GM12878 (cell line): ENCODE measurements around the gene DPY19L1. TPM values are rescaled to one million over a fixed set of nuclear protein-coding genes. Genes with fewer than 3 reads are reported as not detected.
A peak's percentile ranks its signal among the peaks of the same experiment; 100 is the strongest.
"Not testable (repeated sequence)": the region's sequence is repeated elsewhere in the genome, so short reads cannot be mapped to it uniquely, and the experiment has no call there.

Experiments used
- ATAC-seq: fragments of 200-7000 bp; cut with Tn5 transposase; 3 replicates; pipeline ENCODE4 v1.9.1; 2020; ENCODE audit warnings: mild to moderate bottlenecking, moderate library complexity
- BruUV-seq: library from RNA; stranded (reverse); fragments of 400-500 nt; replicated peaks from 2 replicates; lab custom pipeline; 2021; lab: Mats Ljungman, UMichigan
- CTCF ChIA-PET: fragments of 300-600 bp; sonication (Branson Sonifier 250); formaldehyde crosslinking; extraction: SDS; loops from one replicate; lab custom pipeline; 2021; ENCODE audit warnings: inconsistent platforms; lab: Yijun Ruan, JAX
- POLR2A ChIA-PET: fragments of 350-600 bp; formaldehyde crosslinking; extraction: SDS; loops from one replicate; lab custom pipeline; 2021; ENCODE audit warnings: inconsistent platforms; lab: Charles Lee
- RAD21 ChIA-PET: fragments of 300-600 bp; sonication (Branson Sonifier 250); formaldehyde crosslinking; loops from one replicate; lab custom pipeline; 2023; ENCODE audit warnings: antibody characterized with exemption; ENCODE audit not compliant: unreplicated experiment; lab: Charles Lee
- SMC1A ChIA-PET: fragments of 300-600 bp; sonication (Branson Sonifier 250); formaldehyde crosslinking; loops from one replicate; lab custom pipeline; 2023; ENCODE audit not compliant: unreplicated experiment, uncharacterized antibody; lab: Charles Lee
- DNase-seq: peaks from one replicate; pipeline ENCODE4 v3.0.0-alpha.2; 2011; ENCODE audit warnings: low read depth, low spot score
- FAIRE-seq: peaks from 3 replicates; lab custom pipeline; 2011; peaks lifted over from hg19 to GRCh38; lab: Jason Lieb, UNC
- H2AFZ ChIP-seq: 2 replicates; pipeline ENCODE4 v1.6.0; 2011; ENCODE audit warnings: low read depth, low read length, control low read depth; ENCODE audit not compliant: control insufficient read depth
- H3K27ac ChIP-seq: 2 replicates; pipeline ENCODE4 v1.5.1; 2011; ENCODE audit warnings: control low read depth; ENCODE audit not compliant: control insufficient read depth, insufficient read depth
- H3K27me3 ChIP-seq, 2 experiments: replicated peaks in 1 of 2; 2 replicates each; pipeline versions ENCODE4 v1.6.0 to v1.6.1; 2011; ENCODE audit warnings: low read length in 1 of 2; ENCODE audit not compliant: control insufficient read depth in 2 of 2, insufficient read depth in 2 of 2
- H3K36me3 ChIP-seq, 2 experiments: 2 replicates each; pipeline ENCODE4 v1.5.1; 2011; ENCODE audit warnings: low read length in 1 of 2; ENCODE audit not compliant: control insufficient read depth in 2 of 2, insufficient read depth in 2 of 2
- H3K4me1 ChIP-seq: 2 replicates; pipeline ENCODE4 v1.6.1; 2011; ENCODE audit warnings: mild to moderate bottlenecking, low read length, moderate library complexity, mixed read lengths; ENCODE audit not compliant: control insufficient read depth, insufficient read depth
- H3K4me2 ChIP-seq: 2 replicates; pipeline ENCODE4 v1.6.0; 2011; ENCODE audit warnings: control low read depth; ENCODE audit not compliant: control insufficient read depth, insufficient read depth
- H3K4me3 ChIP-seq: fragments of 200-600 bp; sonication (generic); 2 replicates; pipeline ENCODE4 v1.5.1; 2016
- H3K79me2 ChIP-seq: 2 replicates; pipeline ENCODE4 v1.6.0; 2011; ENCODE audit warnings: low read length; ENCODE audit not compliant: control insufficient read depth, insufficient read depth
- H3K9ac ChIP-seq: 2 replicates; pipeline ENCODE4 v1.8.0; 2011; ENCODE audit warnings: low read length, control low read depth, mixed read lengths; ENCODE audit not compliant: control insufficient read depth, insufficient read depth
- H3K9me3 ChIP-seq: replicated peaks from 3 replicates; pipeline ENCODE4 v1.5.1; 2011; ENCODE audit warnings: mild to moderate bottlenecking, low read length; ENCODE audit not compliant: control insufficient read depth, insufficient read depth
- H4K20me1 ChIP-seq: 2 replicates; pipeline ENCODE4 v1.6.0; 2011; ENCODE audit not compliant: control insufficient read depth, insufficient read depth
- WGBS: methylation state at CpG from one replicate; pipeline ENCODE4 v1.1.6; 2016; ENCODE audit warnings: low lambda C conversion rate; ENCODE audit not compliant: insufficient replicate concordance, insufficient coverage; ENCODE audit errors: missing lambda C conversion rate; 5-methylcytosine and 5-hydroxymethylcytosine counted together
- in situ Hi-C: fragments of 300-500 bp; cut with MboI; formaldehyde crosslinking; loops from 9 replicates; pipeline ENCODE4 v1.14.3; 2018; ENCODE audit warnings: mixed read lengths
- intact Hi-C: fragments of 100-400 bp; cut with micrococcal nuclease; formaldehyde crosslinking; loops from one replicate; pipeline ENCODE4 v1.14.2; 2022; ENCODE audit not compliant: unreplicated experiment
- polyA plus RNA-seq, 11 experiments: library from polyadenylated mRNA; depleted of rRNA in 4 of 11; unstranded in 6 of 11; stranded (reverse) in 5 of 11; fragments of >200 nt; fragmentation: Nextera tagmentation in 4 of 11; fragmentation: Illumina TruSeq in 1 of 11; extraction: Ambion mirVana in 4 of 11; extraction: Trizol in 1 of 11; gene quantifications; 1 replicate in 1 of 11; 2 replicates in 10 of 11; pipeline versions ENCODE4 v1.2.1 to v1.2.3, GENCODE V29; 2011 to 2016; ENCODE audit warnings: inconsistent platforms in 2 of 11, missing spikeins in 2 of 11, low read depth in 1 of 11
- total RNA-seq, 4 experiments: library from RNA; depleted of rRNA in 3 of 4; stranded (reverse); fragments of >200 nt in 3 of 4; fragmentation: Illumina TruSeq in 1 of 4; extraction: Trizol in 1 of 4; gene quantifications; 2 replicates each; pipeline versions ENCODE4 v1.2.1 to v1.2.3, GENCODE V29; 2013 to 2021

DPY19L1 gene
- total and polyA plus RNA-seq, 10 of the 15 experiments (the other 5 are each of a cell fraction or from before 2014, with no cell fraction given) = 0.47 to 35.4 (median 3.8) TPM

DNA sequence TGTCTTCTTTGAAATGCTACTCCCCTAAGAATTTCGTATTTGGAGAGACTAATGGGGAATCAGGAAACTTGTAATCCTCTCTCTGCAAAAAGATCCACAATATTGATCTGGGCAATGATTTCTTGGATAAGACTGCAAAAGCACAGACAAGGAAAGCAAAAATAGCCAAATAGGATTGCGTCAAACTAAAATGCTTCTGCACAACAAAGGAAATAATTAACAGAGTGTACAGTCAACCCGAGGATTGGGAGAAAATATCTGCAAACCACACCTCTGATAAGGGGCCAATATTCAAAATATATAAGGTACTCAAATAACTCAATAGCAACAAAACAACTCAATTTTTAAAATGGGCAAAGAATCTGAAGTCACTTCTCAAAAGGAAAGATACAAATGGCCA is 52.1 kb downstream of the DPY19L1 start:
- intact Hi-C loops, BruUV-seq, H3K79me2 ChIP-seq, H3K9ac ChIP-seq, H2AFZ ChIP-seq, SMC1A ChIA-PET, in situ Hi-C loops, FAIRE-seq, H3K9me3 ChIP-seq, RAD21 ChIA-PET, CTCF ChIA-PET, DNase-seq, H3K27me3 ChIP-seq, H3K4me1 ChIP-seq, H3K27ac ChIP-seq, H3K4me3 ChIP-seq, H3K36me3 ChIP-seq, H3K4me2 ChIP-seq, POLR2A ChIA-PET, H4K20me1 ChIP-seq: not testable (repeated sequence)
- peak; percentile 57 for ATAC-seq
- WGBS = 28% methylated on average over 3 of the region's 3 CpGs

DNA sequence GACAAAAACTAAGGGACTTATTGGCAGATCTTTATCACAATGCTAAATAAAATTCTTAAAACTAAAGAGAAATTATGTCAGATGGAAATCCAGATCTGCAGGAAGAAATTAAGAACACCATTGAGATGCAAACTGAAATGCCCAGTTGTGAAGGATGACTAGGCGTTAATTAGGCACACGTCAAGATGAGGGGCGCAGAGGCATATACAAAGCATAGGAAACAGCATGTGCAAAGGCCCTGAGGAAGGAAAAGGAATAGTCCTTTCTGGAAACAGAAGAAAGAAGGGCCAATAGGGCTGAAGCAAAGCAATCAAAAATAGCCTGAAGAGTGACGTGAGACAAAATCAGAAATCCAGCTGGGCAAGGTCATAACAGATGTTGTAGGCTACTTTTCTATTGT is 53.1 kb downstream of the DPY19L1 start:
- H3K36me3 ChIP-seq, ATAC-seq, H2AFZ ChIP-seq, POLR2A ChIA-PET, H3K4me2 ChIP-seq, H3K9ac ChIP-seq, H3K9me3 ChIP-seq, SMC1A ChIA-PET, H3K27me3 ChIP-seq, in situ Hi-C loops, H3K79me2 ChIP-seq, H3K4me1 ChIP-seq, H4K20me1 ChIP-seq, FAIRE-seq, H3K4me3 ChIP-seq, DNase-seq, intact Hi-C loops, RAD21 ChIA-PET, BruUV-seq, H3K27ac ChIP-seq: not testable (repeated sequence)
- 59% methylated on average over 4 of the region's 4 CpGs for WGBS
- CTCF ChIA-PET = interaction anchor here (1.1 kb wide), 1 partner anchor 8 kb away, joined by 3 read pairs; no protein-coding TSS in a partner anchor
